GM18951 (cell line): Measurements from ENCODE around the gene USP3.
"Not testable (repeated sequence)": the region's sequence is repeated elsewhere in the genome, so short reads cannot be mapped to it uniquely, and the experiment has no call there.

Source experiments
- POLR2A ChIP-seq: IDR thresholded peaks from 4 replicates; pipeline ENCODE4 v1.6.1; 2011; ENCODE audit warnings: mild to moderate bottlenecking; ENCODE audit not compliant: insufficient read length, insufficient read depth; ENCODE audit errors: extremely low read depth
- in situ Hi-C: fragments of 300-500 bp; cut with MboI; formaldehyde crosslinking; loops from one replicate; pipeline ENCODE4 v1.12.0; 2022; ENCODE audit warnings: low sequenced_read_pairs, mixed read lengths, inconsistent platforms; ENCODE audit not compliant: unreplicated experiment

Gene USP3

DNA sequence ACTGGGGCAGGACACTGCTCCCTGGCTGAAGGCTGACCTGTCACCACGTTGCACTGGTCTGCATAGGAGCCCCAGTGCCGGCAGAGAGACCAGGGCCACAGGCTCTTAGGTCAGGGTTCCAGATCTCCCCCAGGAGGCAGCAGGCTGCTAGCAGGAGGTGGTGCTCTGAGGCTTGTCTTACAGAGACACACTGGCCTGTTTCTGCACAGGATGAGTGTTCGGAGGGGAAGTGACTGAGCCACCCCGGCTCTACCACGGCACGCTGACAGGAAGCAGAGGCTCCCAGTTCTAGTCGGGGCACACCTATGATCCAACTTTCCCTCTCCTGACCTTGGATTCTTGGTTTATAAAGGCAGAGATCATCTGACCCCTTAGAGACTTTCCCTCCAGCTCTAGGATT is 101.4 kb downstream of the USP3 start:
- no peak for TF ChIP-seq POLR2A
- in situ Hi-C loops = loop anchor here (10.0 kb wide), 1 partner anchor 459 kb away; no protein-coding TSS in a partner anchor

GRCh38 chr15:63606308-63606707 is 101.9 kb downstream of the USP3 start:
- in situ Hi-C loops = loop anchor here (10.0 kb wide), 1 partner anchor 458 kb away; no protein-coding TSS in a partner anchor
- no peak for TF ChIP-seq POLR2A

GRCh38 chr15:63608989-63609388 is 104.6 kb downstream of the USP3 start:
- in situ Hi-C loops = loop anchor here (10.0 kb wide), 1 partner anchor 456 kb away; no protein-coding TSS in a partner anchor
- TF ChIP-seq POLR2A = no peak

- TF ChIP-seq POLR2A = no peak
- in situ Hi-C loops = loop anchor here (10.0 kb wide), 1 partner anchor 455 kb away; no protein-coding TSS in a partner anchor
These were observed 105.1 kb downstream of the USP3 start for GRCh38 chr15:63609448-63609847.

DNA sequence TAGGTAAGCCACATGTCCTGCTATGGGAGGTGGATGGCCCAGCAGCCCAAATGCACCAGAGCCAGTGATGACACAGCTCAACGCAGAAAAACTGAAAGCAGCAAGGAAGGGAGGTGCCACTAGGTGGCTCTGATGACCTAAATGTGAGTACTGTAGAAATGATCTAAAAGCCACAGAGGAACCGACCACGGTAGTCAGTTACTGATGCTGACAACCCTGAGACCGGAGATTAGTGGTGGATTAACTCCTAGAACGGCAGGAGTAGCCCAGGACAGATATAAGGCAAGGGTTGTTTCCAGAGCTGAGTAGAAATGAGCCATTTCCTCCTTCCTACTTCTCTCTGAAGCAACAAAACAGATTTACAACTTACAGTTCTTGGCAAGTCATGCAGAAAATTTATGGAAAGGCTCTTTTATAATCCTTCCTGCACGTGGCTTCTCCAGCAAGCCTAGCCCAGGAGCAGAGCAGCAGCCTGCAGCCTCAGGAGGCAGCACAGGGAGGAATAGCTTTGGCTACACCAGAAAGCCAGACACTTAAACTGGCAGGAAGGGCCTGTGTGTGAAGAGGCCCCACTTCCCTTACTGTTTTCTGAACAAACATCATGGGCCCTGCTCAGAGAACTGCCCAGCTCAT is 105.9 kb downstream of the USP3 start:
- in situ Hi-C loops = loop anchor here (10.0 kb wide), 1 partner anchor 84 kb away; no protein-coding TSS in a partner anchor
- TF ChIP-seq POLR2A = no peak

DNA sequence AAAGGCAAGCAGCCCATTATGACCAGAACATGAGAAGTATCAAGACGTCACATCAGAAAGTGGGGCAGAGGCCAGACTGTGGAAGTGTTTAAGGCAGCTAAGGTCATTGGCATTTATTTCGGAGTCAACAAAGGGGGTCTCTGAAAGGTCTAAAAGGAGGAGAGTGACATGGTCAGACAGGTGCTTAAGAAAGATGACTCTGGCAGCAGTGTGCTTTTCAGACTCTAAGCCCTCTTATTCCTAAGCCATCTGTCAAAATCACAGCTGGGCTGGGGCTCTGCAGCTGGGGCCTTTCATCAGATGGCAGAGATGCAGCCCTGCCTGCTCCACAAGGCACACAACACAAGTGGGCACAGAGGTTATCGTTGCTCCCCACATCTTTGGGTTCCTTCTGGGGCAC is 106.8 kb downstream of the USP3 start:
- in situ Hi-C loops = loop anchor here (10.0 kb wide), 1 partner anchor 84 kb away; no protein-coding TSS in a partner anchor
- TF ChIP-seq POLR2A = no peak

- no peak for TF ChIP-seq POLR2A
- in situ Hi-C loops = loop anchor here (10.0 kb wide), 1 partner anchor 83 kb away; no protein-coding TSS in a partner anchor
These were observed 107.9 kb downstream of the USP3 start for GRCh38 chr15:63612300-63612699.

GRCh38 chr15:63615935-63616334 is 111.5 kb downstream of the USP3 start:
- no peak for TF ChIP-seq POLR2A
- in situ Hi-C loops = loop anchor here (10.0 kb wide), 1 partner anchor 79 kb away; no protein-coding TSS in a partner anchor

DNA sequence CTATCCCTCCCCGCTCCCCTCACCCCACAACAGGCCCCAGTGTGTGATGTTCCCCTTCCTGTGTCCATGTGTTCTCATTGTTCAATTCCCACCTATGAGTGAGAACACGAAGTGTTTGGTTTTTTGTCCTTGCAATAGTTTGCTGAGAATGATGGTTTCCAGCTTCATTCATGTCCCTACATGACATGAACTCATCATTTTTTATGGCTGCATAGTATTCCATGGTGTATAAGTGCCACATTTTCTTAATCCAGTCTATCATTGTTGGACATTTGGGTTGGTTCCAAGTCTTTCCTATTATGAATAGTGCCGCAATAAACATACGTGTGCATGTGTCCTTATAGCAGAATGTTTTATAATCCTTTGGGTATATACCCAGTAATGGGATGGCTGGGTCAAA is 112.8 kb downstream of the USP3 start:
- in situ Hi-C loops = loop anchor here (10.0 kb wide), 1 partner anchor 78 kb away; no protein-coding TSS in a partner anchor

- in situ Hi-C loops = loop anchor here (10.0 kb wide), 1 partner anchor 77 kb away; no protein-coding TSS in a partner anchor
These were observed 113.2 kb downstream of the USP3 start for GRCh38 chr15:63617627-63618026.

GRCh38 chr15:63620760-63621159 is 116.4 kb downstream of the USP3 start:
- in situ Hi-C loops = not testable (repeated sequence)

- in situ Hi-C loops = no loop called here
- TF ChIP-seq POLR2A = no peak
These were observed 119.0 kb downstream of the USP3 start for GRCh38 chr15:63623232-63623969.

- in situ Hi-C loops = no loop called here
- no peak for TF ChIP-seq POLR2A
These were observed 122.6 kb downstream of the USP3 start for GRCh38 chr15:63626955-63627354.
